SU-DHL-6 (cell line): Measurements from ENCODE around the gene MON2.

Experiments
- H2AFZ ChIP-seq: fragments of 200-600 bp; sonication (generic); 2 replicates; pipeline ENCODE4 v1.6.1; 2014; ENCODE audit warnings: low read depth, mild to moderate bottlenecking, moderate library complexity, mixed read lengths, antibody characterized with exemption, low read length; ENCODE audit not compliant: severe bottlenecking
- H3F3A ChIP-seq: fragments of 200-600 bp; shearing (Covaris generic); 2 replicates; pipeline ENCODE4 v1.6.0; 2016; ENCODE audit warnings: antibody characterized with exemption, mild to moderate bottlenecking; ENCODE audit not compliant: insufficient read depth
- H3K27ac ChIP-seq: fragments of 200-600 bp; sonication (generic); 2 replicates; pipeline ENCODE4 v1.5.1; 2016; ENCODE audit warnings: low read depth, mild to moderate bottlenecking, low read length, moderate library complexity, mixed read lengths
- H3K27me3 ChIP-seq: fragments of 200-600 bp; sonication (generic), shearing (Covaris generic); 2 replicates; pipeline ENCODE4 v1.6.0; 2014; ENCODE audit warnings: mild to moderate bottlenecking, low read length
- H3K36me3 ChIP-seq: fragments of 200-600 bp; sonication (generic); 2 replicates; pipeline ENCODE4 v1.6.1; 2014; ENCODE audit warnings: mild to moderate bottlenecking, low read length, mixed read lengths
- H3K4me2 ChIP-seq: fragments of 300-600, 200-600 bp; shearing (Covaris generic), sonication (generic); 2 replicates; pipeline ENCODE4 v1.6.0; 2014; ENCODE audit warnings: low read length, low read depth, mild to moderate bottlenecking; ENCODE audit not compliant: poor library complexity, severe bottlenecking
- H3K4me3 ChIP-seq: fragments of 200-600 bp; sonication (generic); 2 replicates; pipeline ENCODE4 v1.5.1; 2014; ENCODE audit warnings: antibody characterized with exemption, low read length, mild to moderate bottlenecking, mixed read lengths; ENCODE audit not compliant: insufficient read depth, poor library complexity, severe bottlenecking
- H3K79me2 ChIP-seq: fragments of 200-600 bp; sonication (generic); 2 replicates; pipeline ENCODE4 v1.6.1; 2014; ENCODE audit warnings: mild to moderate bottlenecking, low read length, moderate library complexity; ENCODE audit not compliant: insufficient read depth
- H3K9ac ChIP-seq: fragments of 200-600 bp; sonication (generic); 2 replicates; pipeline ENCODE4 v1.7.0; 2014; ENCODE audit warnings: mild to moderate bottlenecking, low read length
- H3K9me2 ChIP-seq: fragments of 200-600 bp; sonication (generic); replicated peaks from 2 replicates; pipeline ENCODE4 v1.6.1; 2014; ENCODE audit warnings: low read length; ENCODE audit not compliant: insufficient read depth
- H3K9me3 ChIP-seq: fragments of 200-600 bp; sonication (generic); 2 replicates; pipeline ENCODE4 v1.6.1; 2014; ENCODE audit warnings: low read length, mixed read lengths; ENCODE audit not compliant: insufficient read depth
- H4K20me1 ChIP-seq: fragments of 200-600 bp; sonication (generic); 2 replicates; pipeline ENCODE4 v1.6.1; 2014; ENCODE audit warnings: low read depth, mild to moderate bottlenecking, antibody characterized with exemption, low read length, moderate library complexity, mixed read lengths
- CTCF ChIP-seq: fragments of 200-600 bp; sonication (generic); IDR thresholded peaks from one replicate; pipeline ENCODE4 v1.5.1; 2017; ENCODE audit warnings: antibody characterized with exemption, mild to moderate bottlenecking, low read length, moderate library complexity; ENCODE audit not compliant: insufficient read depth, poor library complexity, severe bottlenecking
- EZH2phosphoT487 ChIP-seq: fragments of 200-600 bp; sonication (generic), shearing (Covaris generic); conservative IDR thresholded peaks from 2 replicates; pipeline ENCODE4 v1.6.1; 2018; ENCODE audit warnings: mild to moderate bottlenecking, antibody characterized with exemption, low read length, moderate library complexity, mixed read lengths

Gene MON2

GRCh38 chr12:62622177-62622576 is 155.6 kb downstream of the MON2 start:
- no peaks in the 10 kb centered on the region for H4K20me1 ChIP-seq
- no peaks in the 10 kb centered on the region for H3K79me2 ChIP-seq
- no peak overlapping the region for H3K4me3 ChIP-seq
- no peaks in the 10 kb centered on the region for H3K36me3 ChIP-seq
- H3K27ac ChIP-seq = no peak overlapping the region
- H3F3A ChIP-seq = no peaks in the 10 kb centered on the region
- H3K4me2 ChIP-seq = no peak overlapping the region
- H3K9ac ChIP-seq = no peak overlapping the region
- no peak for TF ChIP-seq EZH2phosphoT487
- TF ChIP-seq CTCF = no peak
- no peak overlapping the region for H2AFZ ChIP-seq
- H3K9me2 ChIP-seq = no peaks in the 10 kb centered on the region
- H3K27me3 ChIP-seq = no peaks in the 10 kb centered on the region
- no peaks in the 10 kb centered on the region for H3K9me3 ChIP-seq

- no peaks in the 10 kb centered on the region for H3F3A ChIP-seq
- no peak overlapping the region for H2AFZ ChIP-seq
- no peaks in the 10 kb centered on the region for H3K9me2 ChIP-seq
- TF ChIP-seq CTCF (no peak), EZH2phosphoT487 (no peak)
- H3K27ac ChIP-seq = no peak overlapping the region
- no peaks in the 10 kb centered on the region for H3K27me3 ChIP-seq
- no peaks in the 10 kb centered on the region for H3K36me3 ChIP-seq
- H4K20me1 ChIP-seq = no peaks in the 10 kb centered on the region
- no peak overlapping the region for H3K4me2 ChIP-seq
- no peak overlapping the region for H3K4me3 ChIP-seq
- no peak overlapping the region for H3K9ac ChIP-seq
- no peaks in the 10 kb centered on the region for H3K79me2 ChIP-seq
- no peaks in the 10 kb centered on the region for H3K9me3 ChIP-seq
These were observed 158.6 kb downstream of the MON2 start for GRCh38 chr12:62625228-62625627.

GRCh38 chr12:62627181-62627580 is 160.6 kb downstream of the MON2 start:
- no peaks in the 10 kb centered on the region for H3K36me3 ChIP-seq
- H3K9ac ChIP-seq = no peak overlapping the region
- H4K20me1 ChIP-seq = no peaks in the 10 kb centered on the region
- TF ChIP-seq CTCF (no peak), EZH2phosphoT487 (no peak)
- H3K4me3 ChIP-seq = no peak overlapping the region
- H3K9me2 ChIP-seq = no peaks in the 10 kb centered on the region
- H3K4me2 ChIP-seq = no peak overlapping the region
- H3K27me3 ChIP-seq = no peaks in the 10 kb centered on the region
- no peaks in the 10 kb centered on the region for H3F3A ChIP-seq
- H3K79me2 ChIP-seq = no peaks in the 10 kb centered on the region
- H2AFZ ChIP-seq = no peak overlapping the region
- H3K9me3 ChIP-seq = no peaks in the 10 kb centered on the region
- H3K27ac ChIP-seq = no peak overlapping the region
